Renal pelvis (tissue), 4 donors: ENCODE measurements around the gene MYO18A. TPM values are rescaled to one million over a fixed set of nuclear protein-coding genes. Genes with fewer than 3 reads are reported as not detected.

Source experiments
- DNase-seq: peaks from one replicate; pipeline ENCODE4 v3.0.0-alpha.2; 2013
- polyA plus RNA-seq, 3 donors: library from polyadenylated mRNA; unstranded; fragments of 120-200 nt; gene quantifications; one replicate each; pipeline ENCODE4 v1.2.1, GENCODE V29; 2013; ENCODE audit not compliant: insufficient read length in 3 of 3

The MYO18A gene
- polyA plus RNA-seq, 3 donors = 43.0 to 44.7 (median 44.2) TPM

DNA sequence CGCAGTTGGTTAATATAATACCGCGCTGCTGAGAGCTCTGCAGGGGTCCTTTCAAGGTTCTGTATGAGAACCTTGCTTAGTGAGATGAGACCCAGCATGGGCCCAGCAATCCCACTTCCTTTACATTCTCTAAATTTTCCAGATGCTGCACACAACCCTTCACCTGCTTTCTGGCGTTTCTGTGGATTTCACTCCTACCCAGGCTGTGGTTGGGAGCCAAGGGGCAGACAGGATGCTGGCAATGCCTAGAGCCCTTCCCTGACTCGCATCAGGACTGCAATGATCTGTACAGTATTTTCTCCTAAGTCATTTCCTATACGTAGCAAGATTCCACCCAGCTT, 147.4 kb downstream of the MYO18A start:
- no peak for DNase-seq

DNA sequence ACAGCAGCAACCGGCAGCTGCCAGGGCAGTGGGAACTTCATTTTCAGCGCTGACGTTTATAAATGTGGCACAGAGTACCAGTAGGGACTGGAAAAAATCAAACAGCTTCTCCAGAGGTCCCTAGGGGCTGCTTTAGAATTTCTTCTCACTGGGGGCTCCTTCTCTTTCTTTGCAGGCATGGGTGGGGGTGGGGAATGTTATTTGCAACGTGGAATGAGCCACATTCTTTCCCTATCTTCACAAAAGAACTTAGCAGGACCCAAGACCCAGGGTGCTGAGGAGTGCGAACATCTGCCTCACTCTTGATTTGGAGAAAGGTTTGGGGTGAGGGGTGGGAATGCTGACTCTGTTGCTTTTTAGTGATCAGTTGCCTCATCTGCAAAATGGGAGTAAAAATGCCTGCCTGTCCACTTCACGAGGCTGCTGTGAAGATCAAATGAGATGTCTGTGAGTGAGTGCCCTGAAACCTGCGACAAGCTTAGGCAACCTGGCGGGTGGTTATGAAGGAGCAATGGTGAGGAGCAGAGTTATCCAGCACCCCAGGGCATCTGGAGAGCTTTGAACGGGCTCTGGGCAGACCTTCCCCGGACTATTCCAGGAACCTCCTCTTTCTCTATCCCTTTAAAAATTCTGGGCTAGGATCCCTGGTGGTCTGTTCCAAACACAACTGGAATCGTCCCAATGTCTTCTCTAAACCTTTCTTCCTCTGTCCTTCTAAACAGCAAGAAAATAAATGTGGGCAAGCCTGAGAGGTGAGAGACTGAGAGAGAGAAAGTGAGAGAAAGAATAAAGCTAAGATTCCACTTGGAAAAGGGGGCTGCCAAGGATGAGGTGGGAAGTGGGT, 148.0 kb downstream of the MYO18A start:
- DNase-seq = no peak

DNA sequence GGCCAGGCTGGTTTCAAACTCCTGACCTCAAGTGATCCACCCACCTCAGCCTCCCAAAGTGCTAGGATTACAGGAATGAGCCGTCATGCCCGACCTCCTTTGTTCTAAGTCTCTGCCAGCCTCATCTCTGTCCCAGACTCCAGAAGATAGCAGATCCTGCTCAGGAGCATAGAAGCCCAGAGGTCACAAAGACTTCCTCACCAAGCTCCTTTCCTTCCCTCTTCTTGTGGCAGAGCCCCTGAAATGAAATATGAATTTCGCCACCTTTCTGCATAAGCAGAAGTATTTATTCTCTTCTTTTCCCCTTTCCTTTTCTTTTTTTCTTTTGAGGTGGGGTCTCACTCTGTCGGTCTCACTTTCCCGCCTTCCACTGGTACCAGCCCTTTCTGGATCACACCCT, 148.7 kb downstream of the MYO18A start:
- no peak for DNase-seq

DNA sequence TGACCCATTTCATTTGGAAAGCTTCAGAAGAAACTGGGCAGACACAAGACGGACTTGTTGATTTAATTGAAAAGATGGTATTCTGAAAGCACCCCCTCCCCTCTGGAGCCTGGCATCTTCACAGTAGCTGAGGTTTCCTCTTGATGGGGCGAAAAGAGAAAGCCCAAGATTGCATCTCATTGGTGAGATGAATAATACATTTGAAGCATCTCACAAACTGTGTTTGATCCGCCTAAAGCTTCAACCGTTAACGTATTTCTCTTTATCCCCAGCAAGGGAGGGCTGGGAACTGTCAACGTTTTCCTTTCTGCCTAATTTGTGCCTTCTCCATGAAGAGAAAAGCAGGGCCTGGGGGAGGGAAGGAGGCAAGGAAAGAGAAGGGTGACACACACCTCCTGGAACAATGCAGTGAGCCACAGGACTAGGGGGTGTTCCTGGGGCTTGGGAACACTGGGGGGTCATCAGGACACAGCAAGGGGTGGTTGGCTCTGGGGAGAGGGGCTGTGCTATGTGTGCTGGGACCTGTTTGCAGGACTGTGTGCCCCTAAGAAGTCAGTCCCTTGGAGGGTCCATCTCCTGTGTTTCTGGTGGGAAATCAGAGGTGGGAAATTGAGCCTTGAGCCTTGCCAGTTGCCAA, 155.8 kb downstream of the MYO18A start:
- no peak for DNase-seq

DNA sequence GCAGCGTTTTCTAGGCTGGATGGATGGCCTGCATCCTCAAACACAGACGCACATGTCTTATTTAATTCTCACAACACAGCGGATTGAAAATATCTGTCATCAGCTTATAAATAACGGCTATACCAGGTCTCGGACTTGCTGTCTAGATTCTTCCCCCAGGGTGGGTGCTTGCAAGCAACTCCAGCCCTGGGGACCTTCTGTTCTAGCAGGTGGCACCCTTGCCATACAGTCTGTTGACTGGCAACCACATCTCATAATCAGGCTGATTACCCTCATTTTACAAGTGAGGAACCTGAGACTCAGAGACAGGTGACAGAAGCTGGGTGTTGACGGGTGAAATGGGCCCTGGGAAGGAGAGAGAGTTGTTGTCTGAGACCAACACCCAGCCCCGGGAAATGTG, 158.1 kb downstream of the MYO18A start:
- no peak for DNase-seq

DNA sequence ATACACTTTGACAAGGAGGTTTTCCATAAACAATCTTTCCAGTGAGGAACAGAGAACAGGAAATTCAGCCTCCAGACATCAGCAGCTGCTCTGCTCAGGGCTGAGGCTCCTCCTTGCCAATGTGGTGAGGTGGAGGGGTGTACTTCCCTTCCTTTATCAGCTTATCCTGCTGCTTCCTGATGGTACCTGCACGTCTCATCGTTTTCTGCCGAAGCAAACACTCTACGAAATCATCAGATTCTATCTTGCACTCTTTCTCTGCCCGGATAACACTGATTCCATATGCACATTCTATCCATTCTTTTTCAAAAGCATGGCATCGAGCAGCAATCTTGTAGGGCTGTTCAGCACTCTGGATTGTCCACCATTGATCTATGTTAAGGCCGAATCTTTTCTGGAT, 159.0 kb downstream of the MYO18A start:
- no peak for DNase-seq

Other genes with a start within 250 kb of the MYO18A start
- 10 to 100 TPM; 55.0 to 61.1 (median 58.0) TPM for gene PHF12, start 228.9 kb downstream of the MYO18A start, polyA plus RNA-seq
- gene SEZ6, start 174.4 kb downstream of the MYO18A start, polyA plus RNA-seq = under 1 TPM; 0.22 to 0.49 (median 0.48) TPM
- 10 to 100 TPM in 2 of 3 donors, 1 to 10 TPM in 1; 8.9 to 11.9 (median 11.0) TPM for gene PIPOX, start 137.3 kb downstream of the MYO18A start, polyA plus RNA-seq
- gene CRYBA1, start 66.5 kb upstream of the MYO18A start, polyA plus RNA-seq = not detected
- gene NUFIP2, start 113.8 kb upstream of the MYO18A start, polyA plus RNA-seq = 10 to 100 TPM; 36.7 to 54.8 (median 47.7) TPM
- 10 to 100 TPM; 44.0 to 51.2 (median 48.5) TPM for gene TAOK1, start 210.0 kb upstream of the MYO18A start, polyA plus RNA-seq